ENCODE results near the gene TCERG1L. TPM values are rescaled to one million over a fixed set of nuclear protein-coding genes. Genes with fewer than 3 reads are reported as not detected.

Gene TCERG1L
- polyA plus RNA-seq, 3 donors, result not detected

DNA sequence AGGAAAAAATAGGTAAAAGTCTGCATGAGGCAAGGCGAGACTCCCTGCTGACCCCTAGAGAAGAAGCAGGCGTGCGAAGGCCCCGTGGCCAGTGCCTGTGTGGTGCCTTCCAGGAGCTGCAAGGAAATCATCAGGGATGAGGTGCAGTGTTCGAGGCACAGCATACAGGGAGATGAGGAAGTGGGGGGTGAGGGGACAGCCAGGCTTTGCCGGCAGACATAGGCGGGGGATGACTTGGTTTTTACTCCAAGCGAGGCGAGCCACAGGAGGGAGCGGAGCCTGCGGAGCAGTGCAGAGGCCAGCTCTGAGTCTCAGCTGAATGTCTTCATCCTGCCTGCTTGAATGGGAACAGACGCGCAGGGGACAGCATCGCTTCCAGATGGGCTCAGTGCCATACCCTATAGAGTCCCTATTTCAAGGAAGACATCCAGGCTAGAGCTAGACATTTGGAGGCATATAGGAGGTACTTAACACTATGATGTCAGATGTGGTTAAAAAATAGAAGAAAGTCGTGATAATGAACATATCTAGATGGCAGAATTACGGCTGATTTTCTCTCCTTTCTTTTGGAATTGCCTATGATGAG, 49.5 kb downstream of the TCERG1L start:
- no peaks in the 10 kb centered on the region for H4K20me1 ChIP-seq (ENCODE audit: insufficient read depth, low read length)
- no peak overlapping the region for H3K4me3 ChIP-seq (replicated peaks in 1 of 3; ENCODE audit: low read depth in 2 of 3, low read length in 3 of 3)
- no peak overlapping the region for H2AFZ ChIP-seq (ENCODE audit: insufficient read depth, low read depth, low read length, poor library complexity, severe bottlenecking)
- TF ChIP-seq, protein P1, sequence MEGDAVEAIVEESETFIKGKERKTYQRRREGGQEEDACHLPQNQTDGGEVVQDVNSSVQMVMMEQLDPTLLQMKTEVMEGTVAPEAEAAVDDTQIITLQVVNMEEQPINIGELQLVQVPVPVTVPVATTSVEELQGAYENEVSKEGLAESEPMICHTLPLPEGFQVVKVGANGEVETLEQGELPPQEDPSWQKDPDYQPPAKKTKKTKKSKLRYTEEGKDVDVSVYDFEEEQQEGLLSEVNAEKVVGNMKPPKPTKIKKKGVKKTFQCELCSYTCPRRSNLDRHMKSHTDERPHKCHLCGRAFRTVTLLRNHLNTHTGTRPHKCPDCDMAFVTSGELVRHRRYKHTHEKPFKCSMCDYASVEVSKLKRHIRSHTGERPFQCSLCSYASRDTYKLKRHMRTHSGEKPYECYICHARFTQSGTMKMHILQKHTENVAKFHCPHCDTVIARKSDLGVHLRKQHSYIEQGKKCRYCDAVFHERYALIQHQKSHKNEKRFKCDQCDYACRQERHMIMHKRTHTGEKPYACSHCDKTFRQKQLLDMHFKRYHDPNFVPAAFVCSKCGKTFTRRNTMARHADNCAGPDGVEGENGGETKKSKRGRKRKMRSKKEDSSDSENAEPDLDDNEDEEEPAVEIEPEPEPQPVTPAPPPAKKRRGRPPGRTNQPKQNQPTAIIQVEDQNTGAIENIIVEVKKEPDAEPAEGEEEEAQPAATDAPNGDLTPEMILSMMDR (IDR thresholded peaks at IDR 0.05), result no peak
- Mint-ChIP-seq H3K4me3 (no peak overlapping the region), H3K27ac (no peak overlapping the region), H3K36me3 (no peaks in the 10 kb centered on the region), H3K4me1 (no peaks in the 10 kb centered on the region), H3K9me3 (peaks cover 0 to 2% (median 0%) of the 10 kb centered on the region in 7 donors), H3K27me3 (ENCODE audit: low read depth in 3 of 3) (peaks cover 0 to 2% (median 0%) of the 10 kb centered on the region in 3 donors)
- WGBS (ENCODE audit: insufficient coverage), result 79% methylated on average over 11 of the region's 16 CpGs
- no peaks in the 10 kb centered on the region for H3K4me1 ChIP-seq (ENCODE audit: control insufficient read depth in 1 of 2, insufficient read depth in 2 of 2, low read length in 2 of 2)
- no peak overlapping the region for H3K4me2 ChIP-seq (replicated peaks; ENCODE audit: extremely low read depth, low read length, poor library complexity, severe bottlenecking)
- no peaks in the 10 kb centered on the region for H3K9me3 ChIP-seq (replicated peaks in 1 of 2; ENCODE audit: control insufficient read depth in 1 of 2, insufficient read depth in 1 of 2, low read length in 2 of 2)
- no peaks in the 10 kb centered on the region for H3K79me2 ChIP-seq (ENCODE audit: insufficient read depth, low read length)
- no peaks in the 10 kb centered on the region for H3K27me3 ChIP-seq (ENCODE audit: control insufficient read depth in 2 of 2, insufficient read depth in 2 of 2, low read length in 2 of 2)
- DNase-seq, result no peak
- no peak overlapping the region for H3K27ac ChIP-seq (ENCODE audit: low read depth in 1 of 2, low read length in 2 of 2)
- no peak overlapping the region for H3K9ac ChIP-seq (ENCODE audit: insufficient read depth, low read length, poor library complexity, severe bottlenecking)
- intact Hi-C loops (cut with micrococcal nuclease), result no loop called here
- H3K36me3 ChIP-seq (replicated peaks in 1 of 2; ENCODE audit: control insufficient read depth in 1 of 2, insufficient read depth in 2 of 2, low read length in 2 of 2), result no peaks in the 10 kb centered on the region

DNA sequence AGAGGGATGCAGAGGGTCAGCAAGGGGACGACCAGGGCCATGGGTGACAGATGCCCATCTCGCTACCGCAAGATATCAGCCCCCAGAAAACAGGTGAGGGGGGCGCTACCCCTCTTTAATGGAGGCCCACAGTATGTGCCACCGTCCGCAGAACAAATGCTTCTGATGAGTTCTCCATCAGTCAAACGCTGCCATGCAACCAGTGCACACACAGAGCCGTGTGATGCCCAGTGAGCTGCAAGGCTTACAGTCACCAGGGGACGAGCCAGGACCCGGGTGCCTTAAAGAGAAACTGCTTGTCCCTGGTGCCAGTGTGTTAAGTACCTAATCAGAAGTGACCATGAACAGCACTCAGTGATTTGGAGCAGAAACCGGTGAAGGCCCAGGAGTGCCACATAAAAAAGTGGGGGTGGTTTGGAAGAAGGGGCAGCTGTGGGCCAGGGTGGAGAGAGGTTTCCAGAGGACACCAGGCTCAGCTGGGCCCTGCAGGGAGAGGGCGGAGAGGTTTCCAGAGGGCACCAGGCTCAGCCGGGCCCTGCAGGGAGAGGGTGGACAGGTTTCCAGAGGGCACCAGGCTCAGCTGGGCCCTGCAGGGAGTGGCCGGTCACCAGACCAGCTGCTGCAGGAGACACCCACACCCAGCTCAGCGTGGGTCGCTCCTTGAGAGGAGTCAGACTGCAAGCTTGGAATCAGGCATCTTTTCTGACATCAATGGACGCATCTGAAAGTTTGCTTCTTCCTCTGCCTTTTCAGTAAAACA, 50.9 kb downstream of the TCERG1L start:
- H3K4me1 ChIP-seq (ENCODE audit: control insufficient read depth in 1 of 2, insufficient read depth in 2 of 2, low read length in 2 of 2), result no peaks in the 10 kb centered on the region

More for the DNA sequence above, 50.9 kb downstream of the TCERG1L start:
- Histone ChIP-seq H3K4me2 (replicated peaks; ENCODE audit: extremely low read depth, low read length, poor library complexity, severe bottlenecking) (no peak overlapping the region), H3K4me3 (replicated peaks in 1 of 3; ENCODE audit: low read depth in 2 of 3, low read length in 3 of 3) (no peak overlapping the region), H3K9ac (ENCODE audit: insufficient read depth, low read length, poor library complexity, severe bottlenecking) (no peak overlapping the region), H3K9me3 (replicated peaks in 1 of 2; ENCODE audit: control insufficient read depth in 1 of 2, insufficient read depth in 1 of 2, low read length in 2 of 2) (no peaks in the 10 kb centered on the region), H2AFZ (ENCODE audit: insufficient read depth, low read depth, low read length, poor library complexity, severe bottlenecking) (no peak overlapping the region), H3K36me3 (replicated peaks in 1 of 2; ENCODE audit: control insufficient read depth in 1 of 2, insufficient read depth in 2 of 2, low read length in 2 of 2) (no peaks in the 10 kb centered on the region), H3K27ac (ENCODE audit: low read depth in 1 of 2, low read length in 2 of 2) (no peak overlapping the region), H3K27me3 (ENCODE audit: control insufficient read depth in 2 of 2, insufficient read depth in 2 of 2, low read length in 2 of 2) (no peaks in the 10 kb centered on the region), H3K79me2 (ENCODE audit: insufficient read depth, low read length) (no peaks in the 10 kb centered on the region), H4K20me1 (ENCODE audit: insufficient read depth, low read length) (no peaks in the 10 kb centered on the region)
- Mint-ChIP-seq H3K9me3 (peaks cover 0 to 1% (median 0%) of the 10 kb centered on the region in 7 donors), H3K27ac (no peak overlapping the region), H3K36me3 (no peaks in the 10 kb centered on the region), H3K4me3 (no peak overlapping the region), H3K4me1 (no peaks in the 10 kb centered on the region), H3K27me3 (ENCODE audit: low read depth in 3 of 3) (peaks cover 0 to 2% (median 0%) of the 10 kb centered on the region in 3 donors)
- no peak for DNase-seq
- intact Hi-C loops (cut with micrococcal nuclease), result no loop called here
- TF ChIP-seq, protein P1 (IDR thresholded peaks at IDR 0.05), result no peak
- whole genome bisulfite sequencing (ENCODE audit: insufficient coverage), result 88% methylated on average over 16 of the region's 17 CpGs
